Glutamatergic neuron (in vitro differentiated cells): ENCODE data around the gene ASB16. TPM values are rescaled to one million over a fixed set of nuclear protein-coding genes. Genes with fewer than 3 reads are reported as not detected.

Experiments
- DNase-seq: peaks from one replicate; pipeline ENCODE4 v3.0.0; 2022
- H3K27ac Mint-ChIP-seq: one replicate; pipeline ENCODE4 v1.8.0; 2020; ENCODE audit warnings: mild to moderate bottlenecking, mixed read lengths, inconsistent platforms; ENCODE audit not compliant: unreplicated experiment
- H3K27me3 Mint-ChIP-seq: one replicate; pipeline ENCODE4 v1.8.0; 2020; ENCODE audit warnings: mild to moderate bottlenecking, moderate library complexity, mixed read lengths, inconsistent platforms; ENCODE audit not compliant: unreplicated experiment
- H3K36me3 Mint-ChIP-seq: one replicate; pipeline ENCODE4 v1.8.0; 2020; ENCODE audit warnings: mild to moderate bottlenecking, mixed read lengths, inconsistent platforms; ENCODE audit not compliant: unreplicated experiment
- H3K4me1 Mint-ChIP-seq: one replicate; pipeline ENCODE4 v1.8.0; 2020; ENCODE audit warnings: mild to moderate bottlenecking, low read depth, mixed read lengths, inconsistent platforms; ENCODE audit not compliant: unreplicated experiment
- H3K4me3 Mint-ChIP-seq: one replicate; pipeline ENCODE4 v1.8.0; 2020; ENCODE audit warnings: mild to moderate bottlenecking, mixed read lengths, inconsistent platforms; ENCODE audit not compliant: unreplicated experiment
- H3K9me3 Mint-ChIP-seq: one replicate; pipeline ENCODE4 v1.8.0; 2020; ENCODE audit warnings: mild to moderate bottlenecking, moderate library complexity, mixed read lengths, inconsistent platforms; ENCODE audit not compliant: unreplicated experiment
- total RNA-seq: library from RNA; stranded (reverse); fragmentation: NEBNext Ultra II Directional; extraction: Animal tissue kit (Norgen Biotek cat#: 25700); gene quantifications from one replicate; pipeline ENCODE4 v1.2.1, GENCODE V29; 2021; ENCODE audit not compliant: unreplicated experiment
- TF ChIP-seq, protein P1 (sequence below): fragments of 200-600 bp; sonication (generic); IDR thresholded peaks from one replicate; pipeline ENCODE4 v1.5.0; 2021; ENCODE audit not compliant: partially characterized antibody, unreplicated experiment

Gene ASB16
- total RNA-seq, 1 donor from 2014 or later, result not detected

- H3K27me3 Mint-ChIP-seq, result peaks cover 2% of the 10 kb centered on the region
- TF ChIP-seq, protein P1, sequence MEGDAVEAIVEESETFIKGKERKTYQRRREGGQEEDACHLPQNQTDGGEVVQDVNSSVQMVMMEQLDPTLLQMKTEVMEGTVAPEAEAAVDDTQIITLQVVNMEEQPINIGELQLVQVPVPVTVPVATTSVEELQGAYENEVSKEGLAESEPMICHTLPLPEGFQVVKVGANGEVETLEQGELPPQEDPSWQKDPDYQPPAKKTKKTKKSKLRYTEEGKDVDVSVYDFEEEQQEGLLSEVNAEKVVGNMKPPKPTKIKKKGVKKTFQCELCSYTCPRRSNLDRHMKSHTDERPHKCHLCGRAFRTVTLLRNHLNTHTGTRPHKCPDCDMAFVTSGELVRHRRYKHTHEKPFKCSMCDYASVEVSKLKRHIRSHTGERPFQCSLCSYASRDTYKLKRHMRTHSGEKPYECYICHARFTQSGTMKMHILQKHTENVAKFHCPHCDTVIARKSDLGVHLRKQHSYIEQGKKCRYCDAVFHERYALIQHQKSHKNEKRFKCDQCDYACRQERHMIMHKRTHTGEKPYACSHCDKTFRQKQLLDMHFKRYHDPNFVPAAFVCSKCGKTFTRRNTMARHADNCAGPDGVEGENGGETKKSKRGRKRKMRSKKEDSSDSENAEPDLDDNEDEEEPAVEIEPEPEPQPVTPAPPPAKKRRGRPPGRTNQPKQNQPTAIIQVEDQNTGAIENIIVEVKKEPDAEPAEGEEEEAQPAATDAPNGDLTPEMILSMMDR, result no peak
- no peak overlapping the region for H3K4me3 Mint-ChIP-seq
- H3K36me3 Mint-ChIP-seq, result no peaks in the 10 kb centered on the region
- H3K9me3 Mint-ChIP-seq, result no peaks in the 10 kb centered on the region
- DNase-seq, result no peak
- peaks cover 2% of the 10 kb centered on the region for H3K4me1 Mint-ChIP-seq
- H3K27ac Mint-ChIP-seq, result no peak overlapping the region
Observed at GRCh38 chr17:44152875-44153274, 17.6 kb upstream of the ASB16 start.

DNA sequence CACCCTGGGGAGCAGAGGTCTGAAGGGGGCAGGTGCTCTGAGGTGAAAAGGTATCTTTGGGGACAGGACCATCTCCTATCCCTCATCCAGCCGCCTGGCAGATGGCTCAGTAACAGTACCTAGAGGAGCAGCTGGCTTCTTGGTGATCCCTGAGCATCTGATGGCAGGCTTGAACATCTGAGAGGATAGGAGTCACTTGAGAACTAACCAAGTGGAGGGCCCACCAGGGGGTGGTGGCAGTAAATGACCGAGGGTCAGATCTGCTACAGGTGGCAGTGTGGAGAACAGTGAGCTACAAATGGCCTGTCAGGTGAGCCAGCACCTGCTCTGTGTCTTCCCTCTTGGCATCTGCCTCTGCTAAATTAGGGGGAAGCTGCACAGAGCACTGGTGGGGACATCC lies 15.0 kb upstream of the ASB16 start:
- Mint-ChIP-seq H3K9me3 (no peaks in the 10 kb centered on the region), H3K4me3 (no peak overlapping the region), H3K27ac (no peak overlapping the region), H3K27me3 (peaks cover 2% of the 10 kb centered on the region), H3K36me3 (no peaks in the 10 kb centered on the region), H3K4me1 (no peaks in the 10 kb centered on the region)
- no peak for DNase-seq
- TF ChIP-seq, protein P1, result no peak

GRCh38 chr17:44159519-44160210 lies 10.8 kb upstream of the ASB16 start:
- TF ChIP-seq, protein P1, result no peak
- Mint-ChIP-seq H3K9me3 (no peaks in the 10 kb centered on the region), H3K4me1 (no peaks in the 10 kb centered on the region), H3K27me3 (peaks cover 2% of the 10 kb centered on the region), H3K4me3 (no peak overlapping the region), H3K27ac (no peak overlapping the region), H3K36me3 (no peaks in the 10 kb centered on the region)
- no peak for DNase-seq

- TF ChIP-seq, protein P1, result no peak
- Mint-ChIP-seq H3K27ac (no peak overlapping the region), H3K27me3 (no peaks in the 10 kb centered on the region), H3K4me1 (peaks cover 3% of the 10 kb centered on the region), H3K9me3 (no peaks in the 10 kb centered on the region), H3K36me3 (no peaks in the 10 kb centered on the region), H3K4me3 (no peak overlapping the region)
- DNase-seq, result no peak
Observed at GRCh38 chr17:44164476-44164875, 6.0 kb upstream of the ASB16 start.

GRCh38 chr17:44167181-44167861 lies 3.2 kb upstream of the ASB16 start:
- TF ChIP-seq, protein P1, result no peak
- Mint-ChIP-seq H3K36me3 (no peaks in the 10 kb centered on the region), H3K4me1 (peaks cover 7% of the 10 kb centered on the region), H3K9me3 (no peaks in the 10 kb centered on the region), H3K27ac (no peak overlapping the region), H3K27me3 (no peaks in the 10 kb centered on the region), H3K4me3 (no peak overlapping the region)
- no peak for DNase-seq
